NCI-H1092 (cell line): ENCODE measurements around the gene RAB34.
A peak's percentile ranks its signal among the peaks of the same experiment; 100 is the strongest.
"Not testable (repeated sequence)": the region's sequence is repeated elsewhere in the genome, so short reads cannot be mapped to it uniquely, and the experiment has no call there.

Experiments used
- DNase-seq: peaks from one replicate; lab custom pipeline; 2025; lab: John Stamatoyannopoulos, UW

RAB34 gene

DNA sequence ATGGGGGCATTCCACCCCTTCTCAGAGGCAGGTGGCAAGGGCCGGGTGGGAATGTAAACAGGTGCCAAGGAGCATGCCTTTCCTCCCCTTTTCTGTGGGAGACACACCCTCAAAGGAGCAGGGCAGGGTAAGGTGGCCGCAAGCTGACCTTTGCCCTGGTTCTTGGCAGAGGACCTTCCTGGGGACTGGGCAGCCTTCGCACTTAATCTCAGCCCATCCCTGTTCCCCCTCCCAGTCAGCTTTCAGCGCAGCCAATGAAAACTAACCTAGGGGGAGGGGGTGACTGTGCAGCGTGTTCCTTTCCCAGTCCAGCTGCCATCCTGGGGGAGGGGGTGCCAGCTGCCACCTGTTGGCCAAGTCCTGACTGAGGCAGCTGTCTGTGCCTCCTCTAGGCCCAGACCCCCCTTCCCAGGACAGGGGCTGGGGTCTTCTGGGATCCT is 29.0 kb upstream of the RAB34 start:
- peak; percentile 64 for DNase-seq

- DNase-seq = no peak
Measured at GRCh38 chr17:28745786-28746411, 28.2 kb upstream of the RAB34 start.

DNA sequence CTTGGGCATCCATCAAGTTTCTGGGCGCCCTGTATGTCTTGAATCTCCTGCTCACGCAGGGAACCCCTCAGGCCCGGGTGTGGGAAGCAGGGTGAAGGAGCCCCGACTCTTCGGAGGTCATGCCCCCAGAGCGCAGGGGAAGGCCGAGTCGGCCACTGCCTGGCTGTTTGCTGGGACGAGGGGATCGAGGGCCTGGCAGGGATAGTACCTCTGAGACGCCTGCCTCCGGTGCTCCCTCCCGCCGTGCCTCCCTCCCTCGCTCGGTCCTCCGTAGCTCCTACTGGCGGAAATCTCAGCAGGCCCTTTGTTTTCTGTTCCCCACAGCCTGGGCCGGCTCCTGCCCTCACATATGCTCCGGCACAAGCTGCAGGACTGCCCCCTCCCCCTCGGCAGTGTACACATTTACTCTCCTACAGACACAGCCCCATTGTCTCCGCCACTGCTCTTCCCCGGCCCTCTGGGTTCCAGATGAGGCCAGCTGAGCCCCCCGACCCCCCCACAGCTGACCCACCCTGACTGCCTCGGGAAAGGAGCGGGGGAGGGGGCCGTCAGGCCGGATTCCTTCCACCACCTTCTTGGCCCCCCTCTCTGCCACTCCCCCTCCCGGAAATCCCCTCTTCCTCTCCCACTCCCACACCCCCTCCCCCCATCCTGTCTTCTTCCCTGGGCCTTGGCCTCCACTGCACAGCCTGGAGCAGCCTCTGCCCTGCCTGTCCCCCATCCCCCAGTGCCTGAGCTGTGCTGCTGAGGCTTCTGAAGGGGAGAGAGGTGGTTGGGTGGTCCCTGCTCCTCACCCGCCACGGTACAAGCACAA is 27.5 kb upstream of the RAB34 start:
- peak; percentile 28 for DNase-seq

- peak; percentile 16 for DNase-seq
Measured at GRCh38 chr17:28744104-28744971, 26.7 kb upstream of the RAB34 start.

GRCh38 chr17:28743243-28744103 is 25.8 kb upstream of the RAB34 start, which contains the start of gene TRAF4:
Gene TRAF4, plus strand, starts transcription at chr17:28744011. Its CDS starts 102 bp downstream, at chr17:28744113.
- DNase-seq = peak; percentile 78

GRCh38 chr17:28741358-28742349 is 24.0 kb upstream of the RAB34 start:
- no peak for DNase-seq

DNA sequence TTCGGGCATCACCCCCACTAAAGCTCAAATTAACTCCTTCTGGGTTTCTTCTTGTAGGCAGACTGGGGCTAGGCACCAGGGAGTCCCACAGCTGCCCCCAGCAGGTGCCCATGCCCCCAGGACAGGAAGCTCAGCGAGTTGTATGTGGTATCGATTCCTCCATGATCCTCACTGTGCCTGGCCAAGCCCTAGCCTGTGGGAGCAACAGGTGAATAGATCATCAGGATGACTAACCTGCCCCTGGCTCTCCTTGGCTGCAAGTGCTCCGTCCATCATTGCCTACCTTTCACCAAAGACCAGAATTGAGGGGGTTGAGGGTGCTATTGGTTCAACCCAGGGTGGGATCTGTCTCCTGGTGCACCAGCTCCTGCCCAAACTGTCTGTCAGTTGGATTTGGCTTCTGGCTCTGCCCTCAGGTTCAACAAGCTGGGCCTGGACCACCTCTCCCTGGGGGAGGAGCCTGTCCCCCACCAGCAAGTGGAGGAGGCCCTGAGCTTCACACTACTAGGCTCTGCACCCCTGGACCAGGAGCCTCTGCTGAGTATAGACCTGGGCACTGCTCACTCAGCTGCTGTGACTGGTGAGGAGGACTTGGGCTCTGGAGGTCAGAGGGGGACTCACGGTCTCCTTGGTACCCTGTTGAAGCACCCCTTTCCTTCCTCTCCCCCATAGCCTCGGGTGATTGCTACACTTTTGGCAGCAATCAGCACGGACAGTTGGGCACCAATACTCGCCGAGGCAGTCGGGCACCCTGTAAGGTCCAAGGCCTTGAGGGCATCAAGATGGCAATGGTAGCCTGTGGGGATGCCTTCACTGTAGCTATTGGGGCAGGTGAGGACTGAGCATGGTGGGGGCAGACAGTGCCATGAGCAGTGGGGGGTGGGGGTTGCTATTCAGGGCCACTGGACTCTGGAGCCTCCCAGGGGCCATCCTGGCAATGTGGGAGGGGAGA is 23.0 kb upstream of the RAB34 start:
- no peak for DNase-seq

GRCh38 chr17:28738680-28739384 is 21.2 kb upstream of the RAB34 start:
- DNase-seq = no peak

DNA sequence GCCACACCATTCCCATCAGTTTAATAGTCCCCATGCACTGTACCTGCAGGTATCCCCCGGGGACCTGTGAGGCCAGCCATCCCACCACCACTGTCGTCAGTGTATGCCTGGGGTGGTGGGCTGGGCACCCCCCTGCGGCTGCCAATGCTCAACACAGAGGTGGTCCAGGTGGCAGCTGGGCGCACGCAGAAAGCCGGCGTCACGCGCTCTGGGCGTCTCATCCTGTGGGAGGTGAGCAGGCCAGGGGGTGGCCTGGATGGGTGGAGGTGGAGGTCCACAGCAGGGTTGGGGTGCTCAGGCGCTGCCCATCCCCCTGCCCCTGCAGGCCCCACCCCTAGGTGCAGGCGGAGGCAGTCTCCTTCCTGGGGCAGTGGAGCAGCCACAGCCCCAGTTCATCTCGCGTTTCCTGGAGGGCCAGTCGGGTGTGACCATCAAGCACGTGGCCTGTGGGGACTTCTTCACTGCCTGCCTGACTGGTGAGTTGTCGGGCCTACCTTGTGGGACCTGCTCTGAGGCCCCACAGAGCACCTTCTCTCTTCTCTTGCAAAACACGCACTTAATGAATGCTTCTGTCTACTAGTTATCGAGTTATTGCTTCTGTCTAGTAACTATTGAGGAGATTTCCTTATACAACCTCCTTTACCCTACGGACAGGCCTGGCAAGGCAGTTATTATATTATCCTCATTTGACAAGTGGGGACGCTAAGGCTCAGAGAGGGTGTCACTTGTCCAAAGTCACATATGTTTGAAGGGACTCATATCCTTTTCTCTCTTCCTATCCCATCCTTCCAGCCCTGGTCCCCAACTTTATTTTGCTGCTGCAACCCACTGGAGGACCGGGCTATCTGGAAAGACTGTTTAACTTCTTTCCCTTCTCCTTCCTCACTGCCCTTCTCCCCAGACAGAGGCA is 20.4 kb upstream of the RAB34 start:
- no peak for DNase-seq

DNA sequence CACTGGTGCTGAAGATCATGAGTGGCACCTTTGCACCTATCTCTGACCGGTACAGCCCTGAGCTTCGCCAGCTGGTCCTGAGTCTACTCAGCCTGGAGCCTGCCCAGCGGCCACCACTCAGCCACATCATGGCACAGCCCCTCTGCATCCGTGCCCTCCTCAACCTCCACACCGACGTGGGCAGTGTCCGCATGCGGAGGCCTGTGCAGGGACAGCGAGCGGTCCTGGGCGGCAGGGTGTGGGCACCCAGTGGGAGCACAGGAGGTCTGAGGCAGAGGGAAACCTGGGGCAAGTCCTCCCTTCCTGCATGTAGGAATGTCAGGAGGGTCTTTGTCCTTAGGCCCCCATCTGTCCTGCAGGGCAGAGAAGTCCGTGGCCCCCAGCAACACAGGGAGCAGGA is 19.6 kb upstream of the RAB34 start:
- DNase-seq = no peak

- DNase-seq = not testable (repeated sequence)
Measured at GRCh38 chr17:28735913-28736769, 18.5 kb upstream of the RAB34 start.

- no peak for DNase-seq
Measured at GRCh38 chr17:28735242-28735722, 17.6 kb upstream of the RAB34 start.

GRCh38 chr17:28734712-28735241 is 17.1 kb upstream of the RAB34 start:
- no peak for DNase-seq

- DNase-seq = no peak
Measured at GRCh38 chr17:28733346-28733745, 15.7 kb upstream of the RAB34 start.

- DNase-seq = no peak
Measured at GRCh38 chr17:28729950-28730330, 12.3 kb upstream of the RAB34 start.
